Measurements from ENCODE around the gene LURAP1L.

Gene LURAP1L, protein sequence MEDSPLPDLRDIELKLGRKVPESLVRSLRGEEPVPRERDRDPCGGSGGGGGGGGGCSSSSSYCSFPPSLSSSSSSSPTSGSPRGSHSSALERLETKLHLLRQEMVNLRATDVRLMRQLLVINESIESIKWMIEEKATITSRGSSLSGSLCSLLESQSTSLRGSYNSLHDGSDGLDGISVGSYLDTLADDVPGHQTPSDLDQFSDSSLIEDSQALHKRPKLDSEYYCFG

GRCh38 chr9:12774861-12775678 is at the start of gene LURAP1L:
Gene LURAP1L, plus strand, starts transcription at chr9:12775020. Its CDS starts 696 bp downstream, at chr9:12775716.
- peak; percentile 77 for DNase-seq (ENCODE audit: low spot score)

- DNase-seq (ENCODE audit: low spot score), result no peak
Observed at GRCh38 chr9:12726795-12727194, 48.0 kb upstream of the LURAP1L start.

DNA sequence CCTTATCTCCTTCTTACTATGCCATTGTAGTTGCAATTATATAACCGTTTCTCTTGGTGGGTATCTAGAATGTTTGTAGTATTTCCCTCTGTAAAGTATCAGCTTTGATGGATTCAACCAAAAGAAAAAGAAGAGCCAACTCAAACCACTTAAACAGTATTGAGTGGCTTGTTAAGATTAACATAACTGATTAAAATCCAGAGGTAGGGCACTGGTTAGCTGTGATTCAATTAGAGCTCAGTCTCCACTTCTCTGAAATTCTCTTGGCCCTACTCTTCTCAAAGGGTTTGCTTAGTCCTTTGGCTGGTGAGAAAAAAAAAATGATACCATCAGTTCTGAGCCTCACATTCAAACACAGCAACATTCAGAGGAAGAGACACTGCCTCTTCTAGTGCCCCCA is 44.6 kb upstream of the LURAP1L start:
- no peak for DNase-seq (ENCODE audit: low spot score)

- no peak for DNase-seq (ENCODE audit: low spot score)
Observed at GRCh38 chr9:12730927-12731326, 43.9 kb upstream of the LURAP1L start.

DNA sequence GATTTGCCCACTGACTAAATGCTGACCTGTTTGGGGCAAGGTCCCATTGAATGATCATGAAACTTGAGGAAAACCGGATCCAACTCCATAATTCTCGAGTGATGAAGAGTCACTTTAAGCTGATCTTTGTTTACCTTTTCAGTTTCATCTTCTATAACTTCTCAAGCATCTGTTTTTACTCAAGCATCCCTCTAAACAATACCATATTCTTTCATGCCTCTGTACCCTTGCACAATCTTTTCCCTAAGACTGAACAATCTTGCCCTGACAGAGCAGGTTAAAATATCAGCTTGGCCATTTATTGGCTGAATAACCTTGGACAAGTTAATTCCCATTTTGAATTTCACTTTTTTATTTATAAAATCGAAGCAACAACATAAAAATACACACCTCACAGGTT is 41.8 kb upstream of the LURAP1L start:
- no peak for DNase-seq (ENCODE audit: low spot score)

- no peak for DNase-seq (ENCODE audit: low spot score)
Observed at GRCh38 chr9:12735665-12736064, 39.2 kb upstream of the LURAP1L start.

DNA sequence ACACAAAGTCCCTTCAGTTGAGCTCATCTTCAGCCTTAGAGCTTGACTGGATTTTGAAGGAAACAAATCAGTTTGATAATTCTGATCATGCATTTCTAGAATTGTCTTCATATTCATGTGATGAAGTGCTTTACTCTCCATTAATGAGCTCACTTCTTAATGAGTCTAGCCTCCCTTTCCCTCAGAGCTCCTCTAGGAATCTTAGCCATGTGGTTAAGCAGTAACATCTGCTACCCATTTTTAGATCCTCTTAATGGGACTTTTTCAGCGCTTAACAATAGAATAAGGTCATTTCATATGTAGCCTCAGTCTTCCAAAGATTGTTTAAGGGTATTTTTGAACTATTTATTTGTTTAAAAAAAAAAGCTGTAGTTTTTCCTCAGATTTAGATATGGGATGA is 36.9 kb upstream of the LURAP1L start:
- DNase-seq (ENCODE audit: low spot score), result no peak

DNA sequence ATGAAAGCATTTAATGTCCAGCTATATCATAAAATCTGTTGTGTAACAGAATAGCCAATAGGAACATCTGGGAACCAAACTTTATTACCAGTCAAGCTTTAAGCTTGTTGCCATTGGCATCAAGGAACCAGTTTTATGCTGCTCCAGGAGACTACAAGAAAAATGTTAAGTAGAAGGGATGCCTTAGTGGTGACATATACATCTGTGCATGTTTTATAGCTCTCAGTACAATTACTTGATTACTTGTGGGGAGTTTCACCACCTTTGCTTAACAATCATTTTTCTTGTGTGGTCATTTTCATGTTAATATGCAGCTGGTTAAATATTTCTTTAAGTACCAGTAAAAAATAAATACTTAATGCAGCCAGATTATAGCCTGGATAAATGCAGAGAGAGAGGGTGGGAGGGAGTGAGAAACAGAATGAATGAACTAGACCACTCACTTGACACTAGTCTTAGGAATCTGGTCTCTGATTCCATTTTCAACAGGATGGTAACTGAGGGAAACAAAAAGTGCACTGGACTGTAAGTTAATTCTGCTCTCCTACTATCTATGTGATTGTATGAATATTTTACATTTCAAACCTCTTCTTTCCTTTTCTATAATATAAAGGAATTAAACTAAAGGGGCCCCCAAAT is 35.7 kb upstream of the LURAP1L start:
- no peak for DNase-seq (ENCODE audit: low spot score)

DNA sequence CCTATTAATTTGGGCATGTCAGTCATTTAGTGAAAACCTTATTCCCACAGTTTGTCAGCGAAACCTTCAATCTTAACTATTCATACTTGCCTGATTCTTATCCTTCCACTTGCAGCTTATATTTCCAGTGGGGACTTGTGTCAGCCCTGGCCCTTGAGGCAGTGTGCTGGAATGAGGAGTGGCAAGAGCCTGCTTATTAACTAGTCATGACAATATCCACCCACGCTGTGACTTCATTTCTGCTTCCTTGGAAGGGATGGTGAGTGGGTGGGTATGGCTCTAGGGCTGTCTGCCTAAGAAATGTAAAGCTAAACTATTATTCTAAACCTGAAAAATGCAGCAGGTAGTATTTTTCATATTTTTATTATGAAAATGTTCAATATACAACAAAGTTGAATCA is 34.0 kb upstream of the LURAP1L start:
- DNase-seq (ENCODE audit: low spot score), result no peak

DNA sequence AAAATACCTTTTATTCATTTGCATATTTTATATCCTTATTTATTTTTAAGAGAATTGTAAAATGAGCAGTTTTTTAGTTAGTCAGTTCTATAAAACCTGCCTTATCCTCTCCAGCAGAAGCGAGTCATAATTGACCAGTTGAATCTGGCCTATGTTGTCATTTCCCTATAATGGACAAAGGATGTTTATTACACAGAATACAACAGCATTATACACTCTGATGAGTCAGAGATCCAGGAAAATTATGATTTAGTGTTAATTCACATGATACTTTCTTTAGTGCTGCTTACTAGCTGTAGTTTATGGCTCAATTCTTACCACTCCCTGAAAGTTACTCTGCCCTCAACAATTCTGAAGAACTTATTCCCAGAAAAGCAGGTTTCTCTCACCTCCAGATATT is 26.8 kb upstream of the LURAP1L start:
- DNase-seq (ENCODE audit: low spot score), result no peak

- no peak for DNase-seq (ENCODE audit: low spot score)
Observed at GRCh38 chr9:12748954-12749353, 25.9 kb upstream of the LURAP1L start.

DNA sequence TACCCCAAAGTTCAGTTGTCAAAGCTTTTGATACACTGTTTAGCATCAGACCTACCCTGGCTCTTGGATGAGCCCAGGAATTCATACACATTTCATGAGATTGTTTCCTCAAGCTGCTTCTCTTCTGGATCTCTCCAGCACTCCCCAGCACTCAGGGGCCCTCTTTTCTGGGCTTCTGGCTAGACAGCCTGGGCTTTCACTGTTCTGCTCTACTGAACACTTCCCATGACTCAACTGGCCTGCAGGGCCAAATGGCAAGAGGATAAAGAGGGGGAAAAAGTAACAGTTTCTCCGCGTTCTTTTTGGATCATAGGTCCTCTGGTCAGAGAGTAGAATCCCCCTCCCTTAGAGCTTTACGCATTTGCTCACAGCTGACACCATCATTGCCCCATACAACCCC is 20.9 kb upstream of the LURAP1L start:
- no peak for DNase-seq (ENCODE audit: low spot score)

- peak; percentile 72 for DNase-seq (ENCODE audit: low spot score)
Observed at GRCh38 chr9:12759761-12760160, 15.1 kb upstream of the LURAP1L start.

- no peak for DNase-seq (ENCODE audit: low spot score)
Observed at GRCh38 chr9:12760758-12761157, 14.1 kb upstream of the LURAP1L start.

DNA sequence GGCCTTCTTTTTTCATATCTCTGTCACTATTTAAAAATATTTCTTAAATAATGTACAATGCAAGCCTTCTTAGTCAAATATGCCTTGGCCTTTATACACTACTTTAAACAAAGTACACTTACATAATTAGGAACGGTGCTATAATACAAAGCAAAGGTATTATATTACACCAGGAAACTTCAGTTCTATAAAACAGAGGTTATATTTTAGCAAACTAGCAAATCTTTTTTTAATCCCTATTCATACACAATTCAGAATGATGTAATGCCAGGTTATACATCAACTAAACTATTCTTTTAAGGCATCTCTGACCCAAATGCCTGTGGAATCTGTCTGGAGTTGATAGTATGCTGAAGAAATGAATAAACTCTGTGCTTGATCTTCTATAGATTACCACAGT is 10.7 kb upstream of the LURAP1L start:
- no peak for DNase-seq (ENCODE audit: low spot score)

DNA sequence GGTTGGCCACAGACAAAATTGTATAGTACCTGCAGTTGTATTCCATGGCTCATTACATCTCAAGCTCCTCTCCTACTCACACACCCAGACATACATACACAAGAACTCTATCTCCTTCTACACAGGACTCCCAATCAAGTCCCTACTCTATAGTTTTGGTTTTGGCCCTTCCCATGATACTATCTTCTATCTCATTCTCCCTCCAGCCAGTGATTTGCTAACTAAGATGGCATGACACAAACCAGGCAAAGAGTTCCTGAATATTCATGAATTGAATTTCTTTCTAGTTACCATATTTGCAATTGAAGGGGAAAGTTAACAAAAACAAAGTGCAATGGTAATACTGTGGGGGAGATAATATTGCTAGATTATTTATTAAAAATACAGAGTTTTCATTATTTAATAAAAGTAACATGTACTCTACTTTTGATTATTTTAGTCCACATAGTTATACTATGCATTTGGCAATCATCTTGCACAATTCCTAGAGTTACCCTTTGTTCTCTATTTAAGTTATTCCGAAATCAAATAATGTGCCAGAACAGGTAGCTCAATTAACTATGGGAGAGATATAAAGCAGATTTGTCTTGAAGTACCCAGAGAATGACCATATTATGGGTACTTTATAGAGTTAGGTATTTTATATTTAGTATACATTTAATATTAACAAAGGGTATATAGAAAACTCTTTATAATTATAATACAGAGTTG is 9.6 kb upstream of the LURAP1L start:
- DNase-seq (ENCODE audit: low spot score), result no peak

- no peak for DNase-seq (ENCODE audit: low spot score)
Observed at GRCh38 chr9:12766357-12766756, 8.5 kb upstream of the LURAP1L start.

- DNase-seq (ENCODE audit: low spot score), result no peak
Observed at GRCh38 chr9:12770261-12770660, 4.6 kb upstream of the LURAP1L start.

DNA sequence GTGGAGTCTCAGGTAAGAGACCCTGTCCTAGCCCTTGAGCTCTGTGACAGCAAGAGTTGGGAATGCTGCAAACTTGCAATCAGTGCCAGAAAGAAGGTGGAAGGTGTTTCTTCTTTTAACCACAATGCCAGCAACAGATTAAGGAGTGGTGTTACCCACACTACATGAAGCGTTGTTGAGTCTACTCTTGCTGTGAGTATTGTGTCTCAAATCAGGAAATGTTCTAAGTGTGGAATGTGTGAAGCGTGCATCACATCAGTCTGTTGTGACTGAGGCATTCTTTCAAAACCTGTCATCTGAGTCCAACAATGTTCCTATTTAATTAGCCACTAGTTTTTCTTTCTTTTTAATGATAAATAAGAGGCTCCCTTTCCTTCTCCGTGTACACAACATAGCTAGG is 2.9 kb upstream of the LURAP1L start:
- DNase-seq (ENCODE audit: low spot score), result no peak

DNA sequence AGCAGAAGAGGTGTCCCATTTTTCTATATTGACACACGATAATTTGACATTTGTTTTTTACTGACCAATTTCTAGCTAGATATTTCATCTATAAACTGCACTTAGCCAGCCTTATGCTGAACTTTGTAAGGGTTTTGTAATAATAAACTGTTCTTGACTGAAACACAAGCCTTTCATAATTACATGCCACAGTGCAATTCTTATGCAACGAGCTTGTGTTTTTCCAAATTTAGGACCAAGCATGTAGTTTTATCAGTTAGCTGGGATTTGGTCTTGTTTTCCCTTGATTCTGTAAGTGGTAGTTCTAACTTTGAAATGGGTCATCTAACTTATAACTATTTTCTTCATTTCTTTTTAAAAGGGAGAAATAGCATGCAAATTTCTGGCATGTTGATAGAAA is 1.3 kb upstream of the LURAP1L start:
- DNase-seq (ENCODE audit: low spot score), result no peak

- peak; percentile 57 for DNase-seq (ENCODE audit: low spot score)
Observed at GRCh38 chr9:12775679-12776512, 1.1 kb downstream of the LURAP1L start.

Measured in globus pallidus (tissue), 1 donor.